IMR-90 (cell line): ENCODE data around the gene SIDT1. TPM values are rescaled to one million over a fixed set of nuclear protein-coding genes. Genes with fewer than 3 reads are reported as not detected.

Experiments used
- ATAC-seq: fragments of 200-7000 bp; cut with Tn5 transposase; 2 replicates; pipeline ENCODE4 v1.9.1; 2020; ENCODE audit warnings: low read depth, mild to moderate bottlenecking, moderate library complexity
- BruUV-seq: library from RNA; stranded (reverse); fragments of 400-500 nt; replicated peaks from 2 replicates; lab custom pipeline; 2021; lab: Mats Ljungman, UMichigan
- CTCF ChIA-PET: fragments of 300-600 bp; formaldehyde crosslinking; extraction: SDS; loops from one replicate; lab custom pipeline; 2021; ENCODE audit warnings: antibody characterized with exemption; lab: Yijun Ruan, JAX
- POLR2A ChIA-PET: fragments of 300-600 bp; sonication (Branson Sonifier 250); formaldehyde crosslinking; loops from one replicate; lab custom pipeline; 2022; ENCODE audit warnings: antibody characterized with exemption; ENCODE audit not compliant: unreplicated experiment; lab: Charles Lee
- DNase-seq: peaks from one replicate; pipeline ENCODE4 v3.0.0; 2013
- H2AFZ ChIP-seq: replicated peaks from 2 replicates; pipeline ENCODE3; 2013; ENCODE audit warnings: low read length, mild to moderate bottlenecking; ENCODE audit not compliant: poor library complexity
- H2AK5ac ChIP-seq: 2 replicates; pipeline ENCODE4 v1.6.1; 2013; ENCODE audit warnings: low read depth, low read length, inconsistent platforms
- H2AK9ac ChIP-seq: replicated peaks from 2 replicates; pipeline ENCODE3; 2013; ENCODE audit warnings: mild to moderate bottlenecking, low read depth, low read length, moderate library complexity; ENCODE audit not compliant: poor library complexity
- H2BK120ac ChIP-seq: 2 replicates; pipeline ENCODE4 v1.6.1; 2013; ENCODE audit warnings: low read depth, low read length, inconsistent platforms
- H2BK15ac ChIP-seq: 3 replicates; pipeline ENCODE4 v1.6.1; 2013; ENCODE audit warnings: low read depth, low read length, inconsistent platforms
- H2BK20ac ChIP-seq: 2 replicates; pipeline ENCODE4 v1.6.1; 2013; ENCODE audit warnings: low read depth, mild to moderate bottlenecking, inconsistent platforms, low read length, moderate library complexity
- H2BK5ac ChIP-seq: 2 replicates; pipeline ENCODE4 v1.6.1; 2013; ENCODE audit warnings: mild to moderate bottlenecking, low read depth, low read length, inconsistent platforms; ENCODE audit not compliant: poor library complexity, severe bottlenecking
- H3K14ac ChIP-seq: replicated peaks from 2 replicates; pipeline ENCODE4 v1.6.1; 2013; ENCODE audit warnings: low read depth, low read length, inconsistent platforms
- H3K18ac ChIP-seq: 2 replicates; pipeline ENCODE4 v1.6.1; 2013; ENCODE audit warnings: low read depth, low read length, control low read depth
- H3K23ac ChIP-seq: 2 replicates; pipeline ENCODE4 v1.6.1; 2013; ENCODE audit warnings: low read depth, low read length, inconsistent platforms
- H3K27ac ChIP-seq: 2 replicates; pipeline ENCODE4 v1.5.1; 2013; ENCODE audit warnings: mild to moderate bottlenecking, control low read depth, low read length; ENCODE audit not compliant: insufficient read depth
- H3K27me3 ChIP-seq: 2 replicates; pipeline ENCODE4 v1.6.1; 2013; ENCODE audit warnings: low read length; ENCODE audit not compliant: control insufficient read depth, insufficient read depth
- H3K36me3 ChIP-seq: 2 replicates; pipeline ENCODE4 v1.6.1; 2013; ENCODE audit warnings: low read length, mixed read lengths; ENCODE audit not compliant: control insufficient read depth, insufficient read depth
- H3K4ac ChIP-seq: 2 replicates; pipeline ENCODE4 v1.6.1; 2013; ENCODE audit warnings: low read depth, low read length, inconsistent platforms
- H3K4me1 ChIP-seq: 2 replicates; pipeline ENCODE4 v1.6.1; 2013; ENCODE audit warnings: low read length, mixed read lengths; ENCODE audit not compliant: control insufficient read depth, insufficient read depth
- H3K4me2 ChIP-seq: 2 replicates; pipeline ENCODE4 v1.6.1; 2013; ENCODE audit warnings: low read depth, mild to moderate bottlenecking, control low read depth, low read length, moderate library complexity
- H3K4me3 ChIP-seq: 2 replicates; pipeline ENCODE4 v1.5.1; 2013; ENCODE audit warnings: low read depth, mild to moderate bottlenecking, control low read depth, low read length, moderate library complexity; ENCODE audit not compliant: insufficient read depth
- H3K56ac ChIP-seq: 2 replicates; pipeline ENCODE4 v1.6.1; 2013; ENCODE audit warnings: low read length, inconsistent platforms; ENCODE audit not compliant: insufficient read depth; ENCODE audit errors: extremely low read depth
- H3K79me1 ChIP-seq, 2 experiments: 2 replicates each; pipeline ENCODE4 v1.6.1; 2013; ENCODE audit warnings: low read length in 2 of 2, inconsistent platforms in 1 of 2, low read depth in 1 of 2
- H3K9ac ChIP-seq: 2 replicates; pipeline ENCODE4 v1.6.1; 2013; ENCODE audit warnings: low read depth, low read length, control low read depth
- H3K9me1 ChIP-seq: 2 replicates; pipeline ENCODE4 v1.6.1; 2013; ENCODE audit warnings: low read length, inconsistent platforms; ENCODE audit not compliant: insufficient read depth
- H3K9me3 ChIP-seq: 2 replicates; pipeline ENCODE4 v1.6.1; 2013; ENCODE audit warnings: low read length; ENCODE audit not compliant: control insufficient read depth, insufficient read depth
- H4K20me1 ChIP-seq: 2 replicates; pipeline ENCODE4 v1.6.1; 2013; ENCODE audit warnings: low read length, inconsistent platforms; ENCODE audit not compliant: insufficient read depth
- H4K5ac ChIP-seq: 2 replicates; pipeline ENCODE4 v1.6.1; 2013; ENCODE audit warnings: mild to moderate bottlenecking, low read depth, low read length, control low read depth
- H4K8ac ChIP-seq, 2 experiments: 2 replicates each; pipeline ENCODE4 v1.6.1; 2013; ENCODE audit warnings: low read depth in 2 of 2, low read length in 2 of 2, control low read depth in 1 of 2, inconsistent platforms in 1 of 2
- H4K91ac ChIP-seq: 2 replicates; pipeline ENCODE4 v1.6.1; 2013; ENCODE audit warnings: low read depth, low read length, inconsistent platforms; ENCODE audit not compliant: insufficient read depth
- NFE2L2 ChIP-seq: fragments of 150-350 bp; IDR thresholded peaks from 2 replicates; pipeline ENCODE4 v1.6.1; 2016; ENCODE audit warnings: low read depth, mild to moderate bottlenecking, low read length
- WGBS, 2 experiments: methylation state at CpG; one replicate each; pipeline versions ENCODE4 v1.1.5 to v1.1.7; 2013; ENCODE audit warnings: missing lambda C conversion rate in 2 of 2; ENCODE audit not compliant: insufficient read length in 1 of 2; ENCODE audit errors: extremely low coverage in 2 of 2; 5-methylcytosine and 5-hydroxymethylcytosine counted together
- dilution Hi-C: fragments of 300-500 bp; cut with HindIII; formaldehyde crosslinking; loops from one replicate; pipeline ENCODE4 v1.14.3; 2018; ENCODE audit warnings: low sequenced_read_pairs; ENCODE audit not compliant: unreplicated experiment
- in situ Hi-C: fragments of 300-500 bp; cut with MboI; formaldehyde crosslinking; loops from 3 replicates; pipeline ENCODE4 v1.14.3; 2019; ENCODE audit warnings: low sequenced_read_pairs, inconsistent platforms, mixed read lengths
- intact Hi-C: fragments of 100-400 bp; cut with micrococcal nuclease; formaldehyde crosslinking; loops from 2 replicates; pipeline ENCODE4 v1.10.0; 2022
- polyA plus RNA-seq, 3 experiments: library from polyadenylated mRNA; depleted of rRNA; stranded (reverse); fragments of >200 nt; gene quantifications; 2 replicates each; pipeline ENCODE4 v1.2.3, GENCODE V29; 2012; ENCODE audit warnings: low replicate concordance in 1 of 3
- total RNA-seq: library from RNA; depleted of rRNA; stranded (reverse); fragments of >200 nt; gene quantifications from 2 replicates; pipeline ENCODE4 v1.2.3, GENCODE V29; 2012

The SIDT1 gene
- total and polyA plus RNA-seq, 2 of the 4 experiments (the other 2 are of a cell fraction) = not detected

DNA sequence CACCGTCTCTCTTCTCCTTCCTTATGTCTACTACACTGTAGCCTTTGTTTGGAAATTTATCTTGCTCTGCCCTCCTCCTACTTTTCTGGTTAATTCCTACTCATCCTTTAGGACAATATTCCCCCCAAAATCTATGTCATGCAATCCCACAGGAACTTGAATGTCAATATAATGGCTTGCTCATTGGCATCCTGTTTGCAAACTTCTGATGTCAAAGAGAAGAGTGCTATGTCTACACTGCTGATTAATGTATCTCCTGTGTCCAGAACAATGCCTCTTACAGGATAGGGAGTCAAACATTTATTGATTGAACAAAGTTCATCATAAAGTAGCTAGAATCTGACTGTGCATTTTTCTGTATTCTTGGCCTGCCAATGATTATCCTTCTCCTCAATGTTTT, 22.8 kb downstream of the SIDT1 start:
- no peak for ATAC-seq
- no peak for TF ChIP-seq NFE2L2
- in situ Hi-C loops (no loop called here), dilution Hi-C loops (no loop called here), intact Hi-C loops (loop anchor here (10.0 kb wide), 1 partner anchor 220 kb away; no protein-coding TSS in a partner anchor)
- Histone ChIP-seq H4K8ac (no peak overlapping the region), H3K23ac (no peak overlapping the region), H3K9me3 (no peaks in the 10 kb centered on the region), H3K4me2 (no peak overlapping the region), H3K4ac (no peak overlapping the region), H3K14ac (no peak overlapping the region), H4K91ac (no peak overlapping the region), H3K18ac (no peak overlapping the region), H2BK120ac (no peak overlapping the region), H2AFZ (no peak overlapping the region), H3K27ac (no peak overlapping the region), H3K36me3 (no peaks in the 10 kb centered on the region), H3K56ac (no peak overlapping the region), H2AK9ac (no peak overlapping the region), H3K4me3 (no peak overlapping the region), H3K79me1 (no peaks in the 10 kb centered on the region), H3K4me1 (no peaks in the 10 kb centered on the region), H4K20me1 (no peaks in the 10 kb centered on the region), H2BK20ac (no peak overlapping the region), H4K5ac (no peak overlapping the region), H2AK5ac (no peak overlapping the region), H3K27me3 (peaks cover 8% of the 10 kb centered on the region), H3K9me1 (no peaks in the 10 kb centered on the region), H2BK15ac (no peak overlapping the region), H2BK5ac (no peak overlapping the region), H3K9ac (no peak overlapping the region)
- CTCF ChIA-PET = interaction anchor here (0.6 kb wide), 1 partner anchor 64 kb away, joined by 4 read pairs; no protein-coding TSS in a partner anchor
- no peak for DNase-seq
- WGBS, 2 experiments = no CpG with 5 or more reads among the region's 1 CpG
- no TSS peak for BruUV-seq
- POLR2A ChIA-PET = no interaction called here
